Fibroblast of lung (primary cell): ENCODE results near the gene ZNF469.

Experiments used
- EZH2 ChIP-seq: IDR thresholded peaks from 2 replicates; pipeline ENCODE4 v1.5.1; 2012; ENCODE audit warnings: low read length, control low read depth, mild to moderate bottlenecking; ENCODE audit errors: missing control alignments
- TF ChIP-seq, protein P1 (sequence below), 2 donors: IDR thresholded peaks in 1 of 2; conservative IDR thresholded peaks in 1 of 2; 1 replicate in 1 of 2; 2 replicates in 1 of 2; pipeline ENCODE4 v1.5.1; 2011 to 2012; ENCODE audit warnings: low read length in 2 of 2, control low read depth in 1 of 2, inconsistent platforms in 1 of 2, low read depth in 1 of 2, mild to moderate bottlenecking in 1 of 2

DNA sequence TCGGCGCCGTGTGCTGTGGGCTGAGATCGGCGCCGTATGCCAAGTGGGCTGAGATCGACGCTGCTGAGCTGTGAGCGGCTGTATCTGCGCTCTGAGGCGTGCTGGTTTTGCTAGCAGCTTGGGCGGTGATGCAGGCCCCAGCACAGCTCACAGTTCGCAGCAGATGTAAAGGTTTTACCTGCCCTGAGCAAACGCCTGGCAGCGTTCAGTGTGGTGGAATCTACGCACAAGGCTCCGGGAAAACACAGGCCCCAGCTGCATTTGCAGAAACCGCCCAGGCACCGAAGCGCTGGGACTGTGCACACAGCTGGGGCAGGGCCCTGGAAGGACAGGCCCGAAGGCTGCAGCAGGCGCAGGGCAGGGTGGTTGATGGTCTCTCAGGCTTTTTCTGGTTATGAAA, 8.0 kb upstream of the ZNF469 start:
- TF ChIP-seq, protein P1, sequence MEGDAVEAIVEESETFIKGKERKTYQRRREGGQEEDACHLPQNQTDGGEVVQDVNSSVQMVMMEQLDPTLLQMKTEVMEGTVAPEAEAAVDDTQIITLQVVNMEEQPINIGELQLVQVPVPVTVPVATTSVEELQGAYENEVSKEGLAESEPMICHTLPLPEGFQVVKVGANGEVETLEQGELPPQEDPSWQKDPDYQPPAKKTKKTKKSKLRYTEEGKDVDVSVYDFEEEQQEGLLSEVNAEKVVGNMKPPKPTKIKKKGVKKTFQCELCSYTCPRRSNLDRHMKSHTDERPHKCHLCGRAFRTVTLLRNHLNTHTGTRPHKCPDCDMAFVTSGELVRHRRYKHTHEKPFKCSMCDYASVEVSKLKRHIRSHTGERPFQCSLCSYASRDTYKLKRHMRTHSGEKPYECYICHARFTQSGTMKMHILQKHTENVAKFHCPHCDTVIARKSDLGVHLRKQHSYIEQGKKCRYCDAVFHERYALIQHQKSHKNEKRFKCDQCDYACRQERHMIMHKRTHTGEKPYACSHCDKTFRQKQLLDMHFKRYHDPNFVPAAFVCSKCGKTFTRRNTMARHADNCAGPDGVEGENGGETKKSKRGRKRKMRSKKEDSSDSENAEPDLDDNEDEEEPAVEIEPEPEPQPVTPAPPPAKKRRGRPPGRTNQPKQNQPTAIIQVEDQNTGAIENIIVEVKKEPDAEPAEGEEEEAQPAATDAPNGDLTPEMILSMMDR (conservative IDR thresholded peaks at IDR 0.05 in 1 of 2, IDR thresholded peaks at IDR 0.05 in 1 of 2; ENCODE audit: low read depth in 1 of 2, low read length in 2 of 2), result no peak
- no peak for TF ChIP-seq EZH2
